ENCODE data around the gene WDR59.
"Not testable (repeated sequence)": the region's sequence is repeated elsewhere in the genome, so short reads cannot be mapped to it uniquely, and the experiment has no call there.

WDR59 gene

GRCh38 chr16:74922150-74923138 lies 62.5 kb downstream of the WDR59 start:
- no peaks in the 10 kb centered on the region for H3K79me2 ChIP-seq
- H2AFZ ChIP-seq = no peak overlapping the region
- H3K27ac ChIP-seq = no peak overlapping the region
- H3K27me3 ChIP-seq (ENCODE audit: control insufficient read depth, insufficient read depth, low read length) = no peaks in the 10 kb centered on the region
- no peak for TF ChIP-seq CTCF (IDR thresholded peaks at IDR 0.05)
- H3K9me3 ChIP-seq (ENCODE audit: control insufficient read depth, low read length) = no peaks in the 10 kb centered on the region
- no peaks in the 10 kb centered on the region for H3K36me3 ChIP-seq (ENCODE audit: control insufficient read depth, insufficient read depth, low read length)
- no peaks in the 10 kb centered on the region for H3K4me1 ChIP-seq
- H3K4me3 ChIP-seq (ENCODE audit: low read depth, low read length) = no peak overlapping the region
- no peak overlapping the region for H3K9ac ChIP-seq
- no peak overlapping the region for H3K4me2 ChIP-seq (ENCODE audit: low read length)

- Histone ChIP-seq H3K27ac (no peak overlapping the region), H3K4me3 (ENCODE audit: low read depth, low read length) (no peak overlapping the region), H3K36me3 (ENCODE audit: control insufficient read depth, insufficient read depth, low read length) (no peaks in the 10 kb centered on the region)
These were observed 63.9 kb downstream of the WDR59 start for GRCh38 chr16:74921051-74921450.

GRCh38 chr16:74909665-74910064 lies 75.3 kb downstream of the WDR59 start:
- Histone ChIP-seq H3K27ac (no peak overlapping the region), H3K4me2 (ENCODE audit: low read length) (no peak overlapping the region), H3K4me3 (ENCODE audit: low read depth, low read length) (no peak overlapping the region), H3K27me3 (ENCODE audit: control insufficient read depth, insufficient read depth, low read length) (no peaks in the 10 kb centered on the region), H3K4me1 (no peaks in the 10 kb centered on the region), H3K79me2 (no peaks in the 10 kb centered on the region), H3K36me3 (ENCODE audit: control insufficient read depth, insufficient read depth, low read length) (no peaks in the 10 kb centered on the region), H3K9me3 (ENCODE audit: control insufficient read depth, low read length) (no peaks in the 10 kb centered on the region), H2AFZ (no peak overlapping the region), H3K9ac (no peak overlapping the region)
- TF ChIP-seq CTCF (IDR thresholded peaks at IDR 0.05) = no peak

More at GRCh38 chr16:74921051-74921450, 63.9 kb downstream of the WDR59 start:
- Histone ChIP-seq H3K4me1 (no peaks in the 10 kb centered on the region), H3K4me2 (ENCODE audit: low read length) (no peak overlapping the region), H3K27me3 (ENCODE audit: control insufficient read depth, insufficient read depth, low read length) (no peaks in the 10 kb centered on the region), H3K79me2 (no peaks in the 10 kb centered on the region), H3K9me3 (ENCODE audit: control insufficient read depth, low read length) (no peaks in the 10 kb centered on the region), H2AFZ (no peak overlapping the region), H3K9ac (no peak overlapping the region)
- no peak for TF ChIP-seq CTCF (IDR thresholded peaks at IDR 0.05)

- H3K4me1 ChIP-seq; H3K27ac ChIP-seq; H3K4me3 ChIP-seq (ENCODE audit: low read depth, low read length); H2AFZ ChIP-seq; H3K36me3 ChIP-seq (ENCODE audit: control insufficient read depth, insufficient read depth, low read length); H3K9ac ChIP-seq; H3K4me2 ChIP-seq (ENCODE audit: low read length); H3K79me2 ChIP-seq; H3K9me3 ChIP-seq (ENCODE audit: control insufficient read depth, low read length); H3K27me3 ChIP-seq (ENCODE audit: control insufficient read depth, insufficient read depth, low read length): not testable (repeated sequence)
These were observed 76.2 kb downstream of the WDR59 start for GRCh38 chr16:74908759-74909158.

- Histone ChIP-seq H3K4me2 (ENCODE audit: low read length) (no peak overlapping the region), H3K9ac (no peak overlapping the region), H3K9me3 (ENCODE audit: control insufficient read depth, low read length) (no peaks in the 10 kb centered on the region), H3K79me2 (no peaks in the 10 kb centered on the region), H3K27ac (no peak overlapping the region), H3K4me3 (ENCODE audit: low read depth, low read length) (no peak overlapping the region), H3K4me1 (no peaks in the 10 kb centered on the region), H3K36me3 (ENCODE audit: control insufficient read depth, insufficient read depth, low read length) (no peaks in the 10 kb centered on the region), H3K27me3 (ENCODE audit: control insufficient read depth, insufficient read depth, low read length) (no peaks in the 10 kb centered on the region), H2AFZ (no peak overlapping the region)
- TF ChIP-seq CTCF (IDR thresholded peaks at IDR 0.05) = no peak
These were observed 80.8 kb downstream of the WDR59 start for GRCh38 chr16:74903901-74904678.
